DMS79 (cell line): Measurements from ENCODE around the gene IDI2.

ENCODE experiments used
- DNase-seq: peaks from one replicate; lab custom pipeline; 2025; lab: John Stamatoyannopoulos, UW

The IDI2 gene

GRCh38 chr10:980468-981093 lies 45.1 kb downstream of the IDI2 start:
- no peak for DNase-seq

GRCh38 chr10:978826-979421 lies 46.7 kb downstream of the IDI2 start:
- DNase-seq, result no peak

- DNase-seq, result no peak
Observed at GRCh38 chr10:976316-976715, 49.3 kb downstream of the IDI2 start.

- peak; percentile 93 for DNase-seq
Observed at GRCh38 chr10:974785-975074, 50.9 kb downstream of the IDI2 start.

- peak; percentile 42 for DNase-seq
Observed at GRCh38 chr10:974038-974784, 51.4 kb downstream of the IDI2 start.

- DNase-seq, result no peak
Observed at GRCh38 chr10:972763-973162, 52.9 kb downstream of the IDI2 start.

- DNase-seq, result no peak
Observed at GRCh38 chr10:971613-972012, 54.0 kb downstream of the IDI2 start.

GRCh38 chr10:971150-971542 lies 54.5 kb downstream of the IDI2 start:
- no peak for DNase-seq

- DNase-seq, result peak; percentile 89
Observed at GRCh38 chr10:970311-971149, 55.1 kb downstream of the IDI2 start.

GRCh38 chr10:969473-970150 lies 56.0 kb downstream of the IDI2 start:
- DNase-seq, result no peak
